ENCODE results near the gene ACVR2A.

Gene ACVR2A

GRCh38 chr2:147844697-147845410 is at the start of gene ACVR2A:
ACVR2A (plus strand) TSS chr2:147845029; CDS start chr2:147845153, 124 bp downstream.
- DNase-seq (ENCODE audit: extremely low spot score, insufficient read length, low read depth), result no peak
- no peak for FAIRE-seq

- DNase-seq (ENCODE audit: extremely low spot score, insufficient read length, low read depth), result no peak
- FAIRE-seq, result no peak
Observed at GRCh38 chr2:147800316-147800715, 44.5 kb upstream of the ACVR2A start.

- FAIRE-seq (no peak), DNase-seq (ENCODE audit: extremely low spot score, insufficient read length, low read depth) (no peak)
Observed at GRCh38 chr2:147806846-147807245, 38.0 kb upstream of the ACVR2A start.

- no peak for FAIRE-seq
Observed at GRCh38 chr2:147808520-147808919, 36.3 kb upstream of the ACVR2A start.

GRCh38 chr2:147810883-147811765 is 33.7 kb upstream of the ACVR2A start:
- FAIRE-seq (no peak), DNase-seq (ENCODE audit: extremely low spot score, insufficient read length, low read depth) (no peak)

More at GRCh38 chr2:147808520-147808919, 36.3 kb upstream of the ACVR2A start:
- DNase-seq (ENCODE audit: extremely low spot score, insufficient read length, low read depth), result no peak

- no peak for FAIRE-seq
Observed at GRCh38 chr2:147818741-147819140, 26.1 kb upstream of the ACVR2A start.

GRCh38 chr2:147824620-147825019 is 20.2 kb upstream of the ACVR2A start:
- FAIRE-seq (no peak), DNase-seq (ENCODE audit: extremely low spot score, insufficient read length, low read depth) (no peak)

More at GRCh38 chr2:147818741-147819140, 26.1 kb upstream of the ACVR2A start:
- DNase-seq (ENCODE audit: extremely low spot score, insufficient read length, low read depth), result no peak

GRCh38 chr2:147826278-147827087 is 18.3 kb upstream of the ACVR2A start:
- FAIRE-seq, result no peak
- no peak for DNase-seq (ENCODE audit: extremely low spot score, insufficient read length, low read depth)

GRCh38 chr2:147827088-147827375 is 17.8 kb upstream of the ACVR2A start:
- FAIRE-seq (no peak), DNase-seq (ENCODE audit: extremely low spot score, insufficient read length, low read depth) (no peak)

- FAIRE-seq, result no peak
- DNase-seq (ENCODE audit: extremely low spot score, insufficient read length, low read depth), result no peak
Observed at GRCh38 chr2:147829106-147829505, 15.7 kb upstream of the ACVR2A start.

- DNase-seq (ENCODE audit: extremely low spot score, insufficient read length, low read depth), result no peak
- FAIRE-seq, result no peak
Observed at GRCh38 chr2:147836099-147836498, 8.7 kb upstream of the ACVR2A start.

- DNase-seq (ENCODE audit: extremely low spot score, insufficient read length, low read depth) (no peak), FAIRE-seq (no peak)
Observed at GRCh38 chr2:147843391-147843863, 1.4 kb upstream of the ACVR2A start.

- DNase-seq (ENCODE audit: extremely low spot score, insufficient read length, low read depth) (peak; percentile 79), FAIRE-seq (peak; percentile 45)
Observed at GRCh38 chr2:147843864-147844696, 749 bp upstream of the ACVR2A start.

GRCh38 chr2:147845411-147845971 is 662 bp downstream of the ACVR2A start:
- DNase-seq (ENCODE audit: extremely low spot score, insufficient read length, low read depth) (no peak), FAIRE-seq (peak; percentile 79)

- FAIRE-seq, result peak; percentile 29
- DNase-seq (ENCODE audit: extremely low spot score, insufficient read length, low read depth), result no peak
Observed at GRCh38 chr2:147846412-147847081, 1.7 kb downstream of the ACVR2A start.

- DNase-seq (ENCODE audit: extremely low spot score, insufficient read length, low read depth) (no peak), FAIRE-seq (no peak)
Observed at GRCh38 chr2:147847746-147848391, 3.0 kb downstream of the ACVR2A start.

GRCh38 chr2:147850838-147851237 is 6.0 kb downstream of the ACVR2A start:
- FAIRE-seq (no peak), DNase-seq (ENCODE audit: extremely low spot score, insufficient read length, low read depth) (no peak)

- DNase-seq (ENCODE audit: extremely low spot score, insufficient read length, low read depth) (no peak), FAIRE-seq (no peak)
Observed at GRCh38 chr2:147851244-147851930, 6.6 kb downstream of the ACVR2A start.
